ENCODE data around the gene TSSK6.
A peak's percentile ranks its signal among the peaks of the same experiment; 100 is the strongest.

TSSK6 gene
- total RNA-seq, result 2.0 to 6.6 (median 4.8) reads per million in 3 experiments

DNA sequence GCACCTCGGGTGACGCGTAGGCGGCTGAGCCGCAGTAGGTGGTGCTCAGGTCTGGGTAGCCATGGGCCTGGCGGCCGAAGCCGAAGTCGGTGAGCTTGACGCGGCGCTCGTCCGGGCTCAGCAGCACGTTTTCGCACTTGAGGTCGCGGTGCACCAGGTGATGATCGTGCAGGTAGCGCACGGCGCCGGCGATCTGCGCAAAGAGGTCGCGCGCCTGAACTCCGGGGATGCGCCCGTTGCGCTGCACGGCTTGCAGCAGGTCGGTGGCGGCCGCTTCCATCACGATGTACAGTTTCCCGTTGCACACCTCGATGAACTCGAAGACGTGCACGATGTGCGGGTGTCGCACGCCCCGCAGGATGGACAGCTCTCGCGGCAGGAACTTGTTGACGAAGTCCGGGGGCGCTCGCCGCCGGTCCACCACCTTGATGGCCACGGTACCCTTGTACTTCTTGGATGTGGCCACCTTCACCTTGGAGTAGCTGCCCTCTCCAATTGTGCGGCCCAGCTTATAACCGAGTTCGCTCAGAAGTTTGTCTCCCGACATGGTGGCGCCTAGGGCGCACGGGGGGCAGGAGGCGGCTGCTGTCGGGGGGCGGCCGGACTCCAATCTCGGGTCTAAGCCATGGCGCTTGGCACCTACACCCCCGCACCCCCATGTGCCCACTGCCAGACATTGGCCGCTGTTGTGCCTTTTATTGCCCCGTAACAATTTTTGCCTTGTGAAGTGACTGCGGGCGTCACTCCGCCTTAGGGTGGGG, at the start of gene TSSK6:
Gene TSSK6, minus strand, starts transcription at position 668 of the 761 bp plus-strand sequence. Its CDS starts 121 bp downstream, at position 547.
- DNase-seq, result no peak

- no peak for DNase-seq
These were observed 48.0 kb upstream of the TSSK6 start for GRCh38 chr19:19563348-19563848.

- peak; percentile 39 for DNase-seq
These were observed 47.5 kb upstream of the TSSK6 start for GRCh38 chr19:19562665-19563347.

DNA sequence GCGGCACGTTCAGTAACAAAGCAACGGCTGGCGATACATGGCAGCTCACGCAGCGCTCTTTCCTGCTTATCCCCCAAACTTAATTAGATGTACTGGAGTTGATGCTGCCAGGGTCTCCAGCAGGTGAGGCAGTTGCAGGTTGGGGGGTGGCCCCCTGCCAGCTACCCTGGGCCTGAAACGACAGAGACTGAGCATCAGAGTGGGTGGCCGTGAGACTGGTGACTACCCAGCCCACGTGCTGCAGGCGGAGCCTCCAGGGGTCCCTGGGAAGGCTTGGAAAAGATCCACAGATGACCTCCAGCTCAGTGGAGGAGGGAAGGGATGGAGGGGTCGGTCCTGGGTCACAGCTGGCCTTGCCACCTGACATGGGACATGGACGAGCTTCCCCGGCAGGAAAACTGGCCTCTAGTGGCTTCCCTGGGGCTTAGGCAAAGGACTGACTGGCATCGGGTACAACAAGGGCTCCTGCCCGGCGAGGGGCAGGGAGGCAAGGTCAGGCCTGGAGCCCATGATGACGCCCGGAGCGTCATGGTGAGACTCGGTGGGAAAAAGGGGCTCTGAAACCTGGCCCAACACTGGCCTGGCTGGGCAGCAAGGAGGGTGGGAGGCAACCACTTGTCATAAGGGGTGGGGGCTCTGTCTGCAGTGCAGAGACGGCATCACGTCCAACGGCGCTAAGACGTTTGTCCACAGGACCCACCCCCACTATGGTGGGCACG, 46.8 kb upstream of the TSSK6 start:
- DNase-seq, result no peak

DNA sequence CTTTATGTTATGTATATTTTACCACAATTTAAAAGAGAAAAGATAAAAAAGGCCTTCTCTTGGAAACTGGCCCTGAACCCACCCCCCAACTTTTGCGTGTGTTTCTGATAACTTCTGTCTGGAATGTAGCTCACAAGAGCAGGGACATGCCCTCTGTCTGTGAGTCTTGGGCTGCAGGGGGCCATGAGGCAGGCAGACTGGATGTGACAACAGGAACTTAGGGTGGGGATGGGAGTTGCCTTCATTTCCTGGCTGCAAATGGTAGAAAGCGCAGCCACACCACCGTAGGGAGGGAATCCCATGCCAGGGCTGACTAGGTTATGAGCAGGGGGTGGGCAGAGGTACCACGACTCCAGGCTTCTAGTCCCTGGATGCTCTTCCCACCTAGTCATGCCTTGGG, 44.6 kb upstream of the TSSK6 start:
- no peak for DNase-seq

GRCh38 chr19:19558636-19559035, 43.3 kb upstream of the TSSK6 start:
- no peak for DNase-seq

- DNase-seq, result no peak
These were observed 42.7 kb upstream of the TSSK6 start for GRCh38 chr19:19558055-19558454.

DNA sequence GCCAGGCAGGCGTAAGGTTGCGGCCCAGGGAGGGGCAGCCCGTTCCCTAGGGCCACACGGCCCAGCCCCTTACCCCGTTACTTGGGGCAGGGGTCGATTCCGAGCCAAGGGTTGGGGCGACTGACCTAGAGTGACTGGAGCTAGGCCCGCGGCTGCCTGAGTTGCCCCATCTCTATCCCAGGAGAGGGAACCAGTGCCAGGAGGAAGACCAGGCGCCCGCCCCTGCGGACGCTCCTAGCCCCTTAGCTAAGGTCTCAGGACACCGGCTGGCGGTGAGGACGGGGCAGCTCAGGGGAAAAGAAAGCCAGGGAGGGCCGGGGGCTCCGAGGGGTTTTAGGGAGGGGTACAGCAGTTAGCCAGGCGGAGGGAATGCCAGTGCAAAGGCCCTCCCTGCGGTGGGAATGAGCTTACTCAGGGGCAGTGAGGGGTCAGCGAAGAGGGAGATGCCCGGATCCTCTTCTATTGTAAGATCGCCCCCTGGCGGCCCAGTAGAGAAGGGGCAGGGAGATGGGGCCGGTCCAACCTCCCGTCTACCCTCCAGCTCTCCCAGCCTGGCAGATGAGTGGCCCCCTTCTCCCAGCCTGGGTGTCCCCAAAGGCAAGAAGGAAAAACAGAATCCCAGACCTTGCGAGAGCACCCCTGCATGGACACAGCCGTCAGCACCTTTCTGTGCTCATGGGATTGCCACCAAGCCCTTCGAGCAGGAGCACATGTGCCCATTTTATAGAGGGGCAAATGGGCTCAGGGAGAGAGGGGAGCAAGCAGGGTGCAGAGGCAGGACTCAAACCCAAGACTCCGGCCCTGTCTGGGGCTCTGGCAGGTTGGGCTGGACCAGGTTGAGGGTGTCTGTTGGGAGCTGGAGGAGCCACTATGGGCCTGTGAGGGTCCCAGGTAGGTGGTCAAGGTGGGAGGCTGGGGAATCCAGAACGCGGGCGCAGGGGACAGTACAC, 39.0 kb upstream of the TSSK6 start:
- peak; percentile 32 for DNase-seq

GRCh38 chr19:19553670-19554069, 38.3 kb upstream of the TSSK6 start:
- no peak for DNase-seq

GRCh38 chr19:19552798-19553197, 37.5 kb upstream of the TSSK6 start:
- DNase-seq, result no peak

GRCh38 chr19:19551853-19552192, 36.5 kb upstream of the TSSK6 start:
- no peak for DNase-seq

GRCh38 chr19:19550972-19551852, 35.9 kb upstream of the TSSK6 start:
- DNase-seq, result no peak

GRCh38 chr19:19550485-19550929, 35.2 kb upstream of the TSSK6 start:
- no peak for DNase-seq

DNA sequence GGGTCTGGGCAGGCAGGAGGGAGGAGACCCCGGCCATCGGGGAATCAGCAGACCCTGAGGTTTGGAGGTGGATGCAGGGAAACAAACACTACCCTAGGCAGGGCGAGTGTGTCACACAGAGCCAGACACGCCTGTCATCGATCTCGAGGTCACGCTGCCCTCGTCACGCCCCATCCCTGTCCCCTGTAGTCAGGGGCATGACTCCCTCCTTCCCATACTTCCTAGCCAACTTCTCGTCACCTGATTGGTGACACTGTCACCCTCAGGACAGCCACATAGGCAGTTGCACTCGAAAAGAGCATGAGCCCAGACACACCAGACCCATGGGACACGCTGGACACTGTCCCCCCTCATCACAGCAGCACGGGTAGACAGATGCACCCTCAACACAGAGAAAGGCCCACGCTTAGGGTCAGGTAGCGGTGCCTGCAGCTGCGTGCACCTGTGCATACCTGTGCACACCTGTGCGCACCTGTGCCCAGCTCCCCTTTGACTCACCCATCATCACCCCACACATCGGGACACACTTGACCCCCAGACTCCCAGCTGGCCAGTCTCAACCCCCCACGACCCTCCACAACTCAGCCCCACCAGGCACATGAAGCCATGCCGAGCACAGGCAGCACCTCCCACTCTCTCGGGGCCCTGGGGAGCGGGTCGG, 34.6 kb upstream of the TSSK6 start:
- DNase-seq, result no peak

DNA sequence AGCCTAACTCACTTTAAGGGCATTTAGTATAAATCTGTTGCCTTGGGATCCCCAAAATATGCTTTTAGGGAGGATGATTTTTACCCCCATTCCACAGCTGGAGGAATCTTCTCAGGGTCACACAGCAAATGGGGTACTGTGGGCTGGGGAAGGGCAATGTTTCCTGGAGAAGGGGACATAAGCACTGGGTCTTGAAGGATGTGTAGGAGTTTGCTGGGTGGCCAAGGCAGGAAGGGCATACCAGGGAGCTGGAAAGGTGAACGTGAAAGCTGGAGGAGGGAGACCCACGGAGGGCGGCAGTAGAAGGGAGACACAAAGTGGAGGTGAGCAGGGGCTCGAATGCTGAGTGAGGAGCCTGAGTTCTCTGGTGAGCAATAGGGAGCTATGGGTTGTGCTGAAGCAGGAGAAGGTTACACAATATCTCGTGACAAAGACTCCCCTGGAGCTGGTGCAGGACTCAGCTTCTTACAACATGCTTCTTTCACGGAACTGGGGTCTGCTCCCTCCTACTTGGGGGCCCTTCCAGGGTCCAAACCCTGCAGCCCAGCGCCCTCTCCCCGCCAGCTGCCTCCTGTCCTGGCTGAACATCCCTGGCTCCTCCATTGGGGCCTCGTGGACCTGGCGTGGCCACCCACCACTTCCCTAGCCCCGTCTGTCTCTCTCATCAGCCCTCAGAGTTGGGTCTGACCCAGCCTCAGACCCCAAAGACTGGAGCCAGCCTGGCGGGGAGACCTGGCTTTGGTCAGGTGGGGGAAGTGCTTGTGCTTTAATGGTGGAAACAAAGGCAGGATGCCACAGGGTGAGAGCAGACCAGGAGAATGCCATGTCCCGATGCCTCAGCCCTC, 33.8 kb upstream of the TSSK6 start:
- DNase-seq, result no peak

- no peak for DNase-seq
These were observed 32.5 kb upstream of the TSSK6 start for GRCh38 chr19:19547674-19548336.

- DNase-seq, result no peak
These were observed 31.4 kb upstream of the TSSK6 start for GRCh38 chr19:19546751-19547162.

DNA sequence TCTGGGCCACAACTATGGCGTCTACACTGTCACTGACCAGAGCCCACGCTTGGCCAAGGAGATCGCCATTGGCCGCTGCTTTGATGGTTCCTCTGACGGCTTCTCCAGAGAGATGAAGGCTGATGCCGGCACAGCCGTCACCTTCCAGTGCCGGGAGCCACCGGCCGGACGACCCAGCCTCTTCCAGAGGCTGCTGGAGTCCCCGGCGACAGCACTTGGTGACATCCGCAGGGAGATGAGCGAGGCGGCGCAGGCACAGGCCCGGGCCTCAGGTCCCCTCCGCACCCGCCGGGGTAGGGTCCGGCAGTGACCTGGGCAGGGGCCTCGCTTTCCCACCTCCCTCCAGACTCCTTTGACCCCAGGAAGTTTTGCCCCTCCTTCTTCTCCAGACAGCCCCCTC, 30.4 kb upstream of the TSSK6 start:
- no peak for DNase-seq

- DNase-seq, result no peak
These were observed 29.7 kb upstream of the TSSK6 start for GRCh38 chr19:19544954-19545591.

All from central memory CD4-positive, alpha-beta T cell (primary cell).